AG04449 (cell line): ENCODE measurements around the gene RBMS2.
A peak's percentile ranks its signal among the peaks of the same experiment; 100 is the strongest.

Source experiments
- CTCF ChIA-PET: fragments of 350-600 bp; formaldehyde crosslinking; extraction: SDS; loops from one replicate; lab custom pipeline; 2021; ENCODE audit warnings: antibody characterized with exemption; lab: Yijun Ruan, JAX
- POLR2A ChIA-PET: fragments of 400-600, 350-600 bp; formaldehyde crosslinking; extraction: SDS; loops from one replicate; lab custom pipeline; 2020; ENCODE audit warnings: antibody characterized with exemption, inconsistent platforms; lab: Yijun Ruan, JAX
- DNase-seq: peaks from one replicate; pipeline ENCODE4 v3.0.0-alpha.2; 2010; ENCODE audit warnings: low read depth, low spot score
- H3K4me3 ChIP-seq: 2 replicates; pipeline ENCODE4 v1.5.1; 2011; ENCODE audit warnings: low read depth, mild to moderate bottlenecking, control low read depth, low read length
- TF ChIP-seq, protein P1 (sequence below): IDR thresholded peaks from one replicate; pipeline ENCODE4 v1.5.1; 2011; ENCODE audit warnings: mild to moderate bottlenecking, moderate library complexity, low read length, control low read depth, inconsistent platforms; ENCODE audit not compliant: insufficient read depth; ENCODE audit errors: missing control alignments

Gene RBMS2

DNA sequence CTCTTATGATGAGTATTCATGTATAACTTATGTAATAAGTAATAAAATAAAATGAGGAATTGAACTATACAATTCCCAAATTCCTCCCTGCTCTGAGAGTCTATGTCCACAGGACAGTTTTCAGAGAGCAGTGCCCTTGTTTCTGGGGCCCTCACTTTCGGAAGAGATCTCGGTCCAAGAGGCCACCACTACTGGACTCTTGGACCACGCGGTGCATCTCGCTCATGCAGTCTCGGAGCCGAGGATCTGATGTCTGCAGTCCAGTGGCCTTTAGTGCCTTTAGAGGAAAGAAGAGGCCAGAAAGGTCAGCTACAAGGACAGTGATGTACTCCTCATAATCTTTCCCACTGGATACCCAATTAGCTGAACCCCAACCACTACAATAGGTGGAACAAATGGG, 42.0 kb upstream of the RBMS2 start:
- no peak overlapping the region for H3K4me3 ChIP-seq
- DNase-seq = no peak
- TF ChIP-seq, protein P1, sequence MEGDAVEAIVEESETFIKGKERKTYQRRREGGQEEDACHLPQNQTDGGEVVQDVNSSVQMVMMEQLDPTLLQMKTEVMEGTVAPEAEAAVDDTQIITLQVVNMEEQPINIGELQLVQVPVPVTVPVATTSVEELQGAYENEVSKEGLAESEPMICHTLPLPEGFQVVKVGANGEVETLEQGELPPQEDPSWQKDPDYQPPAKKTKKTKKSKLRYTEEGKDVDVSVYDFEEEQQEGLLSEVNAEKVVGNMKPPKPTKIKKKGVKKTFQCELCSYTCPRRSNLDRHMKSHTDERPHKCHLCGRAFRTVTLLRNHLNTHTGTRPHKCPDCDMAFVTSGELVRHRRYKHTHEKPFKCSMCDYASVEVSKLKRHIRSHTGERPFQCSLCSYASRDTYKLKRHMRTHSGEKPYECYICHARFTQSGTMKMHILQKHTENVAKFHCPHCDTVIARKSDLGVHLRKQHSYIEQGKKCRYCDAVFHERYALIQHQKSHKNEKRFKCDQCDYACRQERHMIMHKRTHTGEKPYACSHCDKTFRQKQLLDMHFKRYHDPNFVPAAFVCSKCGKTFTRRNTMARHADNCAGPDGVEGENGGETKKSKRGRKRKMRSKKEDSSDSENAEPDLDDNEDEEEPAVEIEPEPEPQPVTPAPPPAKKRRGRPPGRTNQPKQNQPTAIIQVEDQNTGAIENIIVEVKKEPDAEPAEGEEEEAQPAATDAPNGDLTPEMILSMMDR = no peak
- POLR2A ChIA-PET = no interaction called here
- CTCF ChIA-PET = interaction anchor here (0.6 to 3.1 kb wide), 5 partner anchors 10 to 144 kb away, joined by 3 to 13 read pairs (median 5); no protein-coding TSS in a partner anchor

DNA sequence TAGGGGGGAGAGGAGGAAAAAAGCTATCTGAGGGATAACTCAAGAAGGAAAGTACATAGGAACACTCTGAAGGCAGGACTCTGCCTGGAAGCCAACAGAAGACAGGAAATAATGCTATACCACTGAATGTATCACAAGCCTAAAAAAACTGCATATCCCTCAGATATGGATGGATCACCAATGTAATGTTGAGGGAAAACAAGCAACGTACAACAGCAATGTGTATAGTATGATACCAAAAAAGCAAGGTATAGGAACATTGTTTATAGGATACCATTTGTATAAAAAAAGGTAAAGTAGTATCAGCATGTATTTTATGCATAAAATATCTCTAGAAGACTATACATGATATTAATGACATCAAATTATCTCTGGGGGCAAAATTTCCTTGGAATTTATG, 37.1 kb upstream of the RBMS2 start:
- TF ChIP-seq, protein P1 = no peak
- no peak overlapping the region for H3K4me3 ChIP-seq
- ChIA-PET POLR2A (no interaction called here), CTCF (interaction anchor here (0.6 to 2.5 kb wide), 6 partner anchors 10 to 215 kb away, joined by 3 to 6 read pairs (median 3); no protein-coding TSS in a partner anchor)
- no peak for DNase-seq

DNA sequence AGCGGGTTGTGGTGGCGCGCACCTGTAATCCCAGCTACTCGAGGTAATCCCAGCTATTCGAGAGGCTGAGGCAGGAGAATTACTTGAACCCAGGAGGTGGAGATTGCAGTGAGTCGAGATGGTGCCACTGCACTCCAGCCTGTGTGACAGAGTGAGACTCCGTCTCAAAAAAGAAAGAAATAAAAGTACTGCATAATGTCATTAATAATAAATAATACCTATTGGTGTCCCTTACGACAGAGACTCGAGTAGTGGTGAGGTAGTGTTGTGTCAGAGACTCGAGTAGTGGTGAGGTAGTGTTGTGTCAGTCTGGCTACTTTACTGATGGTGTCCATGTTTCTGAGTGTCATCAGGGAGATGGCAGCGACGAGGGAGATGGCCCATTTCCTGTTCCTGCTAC, 34.9 kb upstream of the RBMS2 start:
- TF ChIP-seq, protein P1 = no peak
- CTCF ChIA-PET = interaction anchor here (2.5 kb wide), 1 partner anchor 22 kb away, joined by 6 read pairs; no protein-coding TSS in a partner anchor
- POLR2A ChIA-PET = no interaction called here
- no peak overlapping the region for H3K4me3 ChIP-seq
- no peak for DNase-seq

DNA sequence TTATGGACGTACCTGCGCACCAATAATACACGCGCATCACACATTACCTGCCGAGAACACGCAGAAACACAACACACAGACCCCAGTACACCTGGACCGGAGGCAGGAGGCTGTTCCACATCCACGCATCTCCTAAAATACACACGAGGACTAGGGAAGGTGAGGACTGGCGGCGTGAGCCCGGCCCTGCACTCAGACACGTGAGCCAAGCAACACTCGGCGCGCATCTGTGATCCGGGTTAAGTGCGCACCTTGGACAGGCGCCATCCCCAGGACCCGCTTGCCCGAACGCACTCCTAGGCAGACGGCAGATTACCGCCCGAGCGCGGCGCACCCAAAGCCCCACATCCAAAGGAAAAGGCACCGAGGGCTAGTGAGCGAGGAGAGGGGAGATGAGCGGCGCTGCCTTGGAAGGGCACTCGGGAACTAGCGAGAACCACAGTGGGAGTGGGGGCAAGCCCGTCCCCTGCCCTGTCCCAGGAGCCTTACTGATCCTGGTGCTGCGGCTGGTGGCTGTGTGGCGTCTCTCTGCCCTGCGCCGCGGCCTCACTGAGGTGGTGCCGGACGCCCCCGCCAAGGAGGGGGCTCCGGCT, 34.1 kb upstream of the RBMS2 start:
- POLR2A ChIA-PET = interaction anchor here (1.1 kb wide), 1 partner anchor 154 kb away, joined by 3 read pairs; the partner anchor contains the start of gene PAN2

DNA sequence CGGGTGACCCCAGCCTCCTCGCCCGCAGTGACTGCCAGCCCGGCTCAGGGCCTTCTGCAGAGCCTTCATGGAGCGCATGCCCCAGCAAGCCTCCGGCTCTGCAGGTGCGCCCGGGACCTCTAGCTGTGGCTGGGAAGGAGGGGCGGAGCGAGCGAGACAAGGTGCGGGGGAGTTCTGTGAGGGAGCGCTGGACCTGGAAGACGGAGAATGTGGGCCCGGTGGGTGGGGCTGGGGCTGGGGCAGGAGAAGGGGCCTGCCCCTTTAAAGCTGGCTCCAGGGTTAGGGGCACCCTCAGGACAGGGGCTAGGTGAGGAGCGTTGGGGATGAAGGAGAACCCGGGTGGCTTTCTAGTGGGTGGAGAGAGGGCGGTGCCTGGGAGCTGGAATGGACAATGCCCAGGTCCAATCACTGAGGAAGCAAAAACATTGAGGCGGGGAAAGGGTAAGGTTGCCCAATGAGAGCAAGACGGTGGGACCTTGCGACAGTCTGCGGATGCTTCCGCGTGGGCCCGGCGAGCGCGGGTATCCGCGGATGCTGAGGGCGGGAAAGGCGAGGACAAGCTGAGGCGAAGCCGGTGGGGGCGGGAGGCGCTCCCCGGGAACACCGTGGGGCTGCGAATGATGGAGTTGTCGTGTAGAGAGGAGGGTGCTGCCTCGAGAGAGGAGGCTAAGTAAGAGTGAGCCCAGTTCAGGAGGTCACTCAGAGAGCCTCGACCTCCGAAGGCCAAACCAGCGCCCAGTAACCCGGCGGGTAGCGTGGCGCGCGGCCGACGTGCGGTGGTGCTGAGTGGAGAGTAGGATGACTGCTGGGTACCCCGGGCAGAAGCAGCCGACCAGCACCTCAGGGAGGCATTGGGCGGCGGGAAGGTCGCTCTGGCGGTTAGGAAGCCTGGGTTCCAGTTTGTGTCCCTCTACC, 33.3 kb upstream of the RBMS2 start, which contains the start of gene GLS2:
TSS of gene GLS2 (minus strand) at position 121 of the 915 bp plus-strand sequence. CDS start at position 78, 43 bp downstream.
- DNase-seq = peak; percentile 3
- TF ChIP-seq, protein P1 = no peak
- ChIA-PET POLR2A (interaction anchor here (1.1 kb wide), 1 partner anchor 154 kb away, joined by 3 read pairs; the partner anchor contains the start of gene PAN2), CTCF (interaction anchor here (0.9 to 1.5 kb wide), 3 partner anchors 24 to 148 kb away, joined by 3 to 4 read pairs (median 3); no protein-coding TSS in a partner anchor)
- peak within 1 kb of the TSS; percentile 59 for H3K4me3 ChIP-seq

More for the DNA sequence above, 34.1 kb upstream of the RBMS2 start:
- H3K4me3 ChIP-seq = peak overlapping the region; percentile 59
- CTCF ChIA-PET = interaction anchor here (0.9 to 1.5 kb wide), 3 partner anchors 24 to 149 kb away, joined by 3 to 4 read pairs (median 3); no protein-coding TSS in a partner anchor
- no peak for DNase-seq
- TF ChIP-seq, protein P1 = no peak
